Fibroblast of mammary gland (primary cell): ENCODE measurements around the gene C1orf21.

Experiments used
- DNase-seq: peaks from one replicate; pipeline ENCODE4 v3.0.0-alpha.2; 2010; ENCODE audit warnings: low read depth
- H3K4me3 ChIP-seq: 2 replicates; pipeline ENCODE4 v1.5.1; 2011; ENCODE audit warnings: low read depth, mild to moderate bottlenecking, low read length, moderate library complexity; ENCODE audit not compliant: control insufficient read depth
- CTCF ChIP-seq: conservative IDR thresholded peaks from 2 replicates; pipeline ENCODE4 v1.5.1; 2011; ENCODE audit warnings: low read depth, low read length, inconsistent platforms; ENCODE audit not compliant: control insufficient read depth, insufficient read depth

Gene C1orf21

GRCh38 chr1:184405801-184406142 is 18.9 kb downstream of the C1orf21 start:
- H3K4me3 ChIP-seq, result no peak overlapping the region
- no peak for DNase-seq
- no peak for TF ChIP-seq CTCF

DNA sequence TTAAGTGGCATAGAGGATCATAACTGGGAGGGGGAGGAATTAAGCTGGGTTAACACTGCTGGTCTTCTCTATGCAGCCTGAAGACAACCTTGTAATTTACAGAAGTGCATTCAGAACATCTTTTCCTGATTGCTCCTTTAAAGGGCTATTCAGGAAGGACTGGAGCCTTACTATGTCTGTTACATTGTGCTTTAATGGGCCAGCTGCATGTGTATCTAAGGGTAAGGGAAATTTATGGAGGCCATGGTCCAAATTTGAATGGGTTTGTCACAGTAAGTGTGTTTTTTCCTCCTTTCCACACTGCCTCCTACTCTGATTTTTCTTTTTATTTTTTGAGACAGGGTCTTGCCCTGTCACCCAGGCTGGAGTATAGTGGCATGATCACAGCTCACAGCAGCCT is 19.6 kb downstream of the C1orf21 start:
- no peak for DNase-seq
- H3K4me3 ChIP-seq, result no peak overlapping the region
- TF ChIP-seq CTCF, result no peak

GRCh38 chr1:184407816-184408510 is 21.1 kb downstream of the C1orf21 start:
- DNase-seq, result peak; percentile 33
- no peak for TF ChIP-seq CTCF
- no peak overlapping the region for H3K4me3 ChIP-seq

GRCh38 chr1:184408580-184408979 is 21.8 kb downstream of the C1orf21 start:
- H3K4me3 ChIP-seq, result no peak overlapping the region
- no peak for TF ChIP-seq CTCF
- DNase-seq, result no peak

DNA sequence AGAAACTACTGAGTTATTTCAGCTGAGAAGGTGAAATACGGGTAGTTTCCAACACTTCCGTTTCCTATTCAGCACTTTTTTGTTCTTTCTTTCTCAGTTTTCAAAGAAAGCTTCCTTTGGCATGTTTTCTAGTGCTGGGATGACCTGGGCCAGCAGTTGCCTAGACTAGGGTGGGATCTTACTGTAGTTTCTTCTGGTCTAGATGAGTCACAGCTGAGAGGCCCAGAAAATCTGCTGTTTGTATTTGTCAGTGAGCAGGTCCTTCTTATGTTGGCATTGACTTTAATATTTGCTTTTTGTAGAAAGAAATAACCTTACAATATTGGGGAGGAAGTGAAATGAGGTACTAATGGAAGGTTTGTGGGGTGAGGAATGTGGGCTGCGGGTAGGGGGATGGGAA is 22.2 kb downstream of the C1orf21 start:
- TF ChIP-seq CTCF, result no peak
- peak; percentile 44 for DNase-seq
- no peak overlapping the region for H3K4me3 ChIP-seq

DNA sequence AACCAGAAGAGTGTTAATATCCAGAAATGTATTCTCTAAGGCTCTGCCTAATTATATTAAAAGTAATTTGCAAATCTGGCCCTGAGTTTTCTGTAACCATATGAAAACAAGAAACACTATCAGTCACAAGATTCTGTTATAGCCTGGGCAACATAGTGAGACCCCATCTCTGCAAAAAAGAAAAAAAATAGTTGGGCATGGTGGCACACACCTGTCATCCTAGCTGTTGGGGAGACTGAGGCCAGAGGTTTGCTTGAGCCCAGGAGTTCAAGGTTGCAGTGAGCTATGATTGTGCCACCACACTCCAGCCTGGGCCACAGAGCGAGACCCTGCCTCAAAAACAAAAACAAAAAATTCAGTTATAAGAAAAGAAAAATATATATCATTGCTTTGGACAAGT is 25.6 kb downstream of the C1orf21 start:
- TF ChIP-seq CTCF, result no peak

GRCh38 chr1:184416481-184416880 is 29.7 kb downstream of the C1orf21 start:
- no peak overlapping the region for H3K4me3 ChIP-seq
- no peak for TF ChIP-seq CTCF
- no peak for DNase-seq

More for the DNA sequence above, 25.6 kb downstream of the C1orf21 start:
- H3K4me3 ChIP-seq, result no peak overlapping the region
- DNase-seq, result no peak
